Astrocyte of the cerebellum (primary cell): ENCODE results near the gene NPAS2.

Experiments used
- DNase-seq: peaks from one replicate; pipeline ENCODE4 v3.0.0-alpha.2; 2011; ENCODE audit warnings: low read depth
- H3K4me3 ChIP-seq: 2 replicates; pipeline ENCODE4 v1.5.1; 2011; ENCODE audit warnings: mild to moderate bottlenecking, low read depth, low read length, moderate library complexity
- in situ Hi-C: cut with HindIII; loops from 2 replicates; pipeline ENCODE4 v1.10.0; 2017; ENCODE audit warnings: low sequenced_read_pairs
- TF ChIP-seq, protein P1 (sequence below): IDR thresholded peaks from 2 replicates; pipeline ENCODE4 v1.5.1; 2012; ENCODE audit warnings: low read length, low read depth, moderate library complexity, mild to moderate bottlenecking; ENCODE audit errors: missing control alignments

Gene NPAS2

DNA sequence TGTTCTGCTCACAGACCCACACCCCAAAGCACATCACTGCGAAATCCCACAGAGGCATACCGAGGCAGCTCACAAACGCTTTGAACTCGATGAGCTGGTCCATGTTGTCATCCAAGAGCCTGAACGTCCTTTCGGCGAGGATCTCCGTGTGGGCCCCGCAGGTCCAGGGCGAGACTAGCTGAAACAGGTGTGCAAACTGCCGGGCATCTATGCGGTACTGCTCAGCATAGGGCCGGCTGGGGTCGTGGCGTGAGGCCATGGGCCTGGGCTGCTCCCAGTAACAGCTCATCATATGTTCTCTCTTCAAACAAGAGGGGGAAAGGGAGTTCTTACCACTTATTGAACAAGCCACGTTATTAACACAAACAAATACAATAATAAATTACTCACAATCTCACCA lies 202.3 kb downstream of the NPAS2 start:
- DNase-seq, result no peak
- in situ Hi-C loops, result no loop called here
- TF ChIP-seq, protein P1, sequence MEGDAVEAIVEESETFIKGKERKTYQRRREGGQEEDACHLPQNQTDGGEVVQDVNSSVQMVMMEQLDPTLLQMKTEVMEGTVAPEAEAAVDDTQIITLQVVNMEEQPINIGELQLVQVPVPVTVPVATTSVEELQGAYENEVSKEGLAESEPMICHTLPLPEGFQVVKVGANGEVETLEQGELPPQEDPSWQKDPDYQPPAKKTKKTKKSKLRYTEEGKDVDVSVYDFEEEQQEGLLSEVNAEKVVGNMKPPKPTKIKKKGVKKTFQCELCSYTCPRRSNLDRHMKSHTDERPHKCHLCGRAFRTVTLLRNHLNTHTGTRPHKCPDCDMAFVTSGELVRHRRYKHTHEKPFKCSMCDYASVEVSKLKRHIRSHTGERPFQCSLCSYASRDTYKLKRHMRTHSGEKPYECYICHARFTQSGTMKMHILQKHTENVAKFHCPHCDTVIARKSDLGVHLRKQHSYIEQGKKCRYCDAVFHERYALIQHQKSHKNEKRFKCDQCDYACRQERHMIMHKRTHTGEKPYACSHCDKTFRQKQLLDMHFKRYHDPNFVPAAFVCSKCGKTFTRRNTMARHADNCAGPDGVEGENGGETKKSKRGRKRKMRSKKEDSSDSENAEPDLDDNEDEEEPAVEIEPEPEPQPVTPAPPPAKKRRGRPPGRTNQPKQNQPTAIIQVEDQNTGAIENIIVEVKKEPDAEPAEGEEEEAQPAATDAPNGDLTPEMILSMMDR, result no peak
- no peak overlapping the region for H3K4me3 ChIP-seq

GRCh38 chr2:101023327-101024107 lies 203.6 kb downstream of the NPAS2 start:
- DNase-seq, result no peak
- TF ChIP-seq, protein P1, result no peak
- no peak overlapping the region for H3K4me3 ChIP-seq
- in situ Hi-C loops, result no loop called here

DNA sequence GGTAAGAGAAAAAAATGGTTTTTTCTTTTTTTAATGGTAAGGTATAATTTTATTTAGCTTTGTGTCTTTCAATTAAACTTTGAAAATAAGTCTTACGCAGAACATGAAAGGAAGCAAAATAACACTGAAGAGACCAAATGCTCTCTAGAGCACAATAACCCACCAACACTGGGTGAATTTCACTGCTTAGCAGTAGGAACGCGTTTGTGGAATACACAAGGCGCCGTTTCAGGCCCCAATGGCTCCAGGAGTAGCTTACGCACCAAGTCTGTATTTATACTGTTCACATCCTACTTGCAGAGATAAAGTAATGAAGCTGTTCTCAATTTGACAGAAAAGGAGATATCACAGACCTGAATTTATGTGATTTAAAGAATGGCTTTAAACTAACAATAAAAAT lies 205.6 kb downstream of the NPAS2 start:
- H3K4me3 ChIP-seq, result no peak overlapping the region
- DNase-seq, result no peak
- in situ Hi-C loops, result no loop called here
- TF ChIP-seq, protein P1, result no peak

DNA sequence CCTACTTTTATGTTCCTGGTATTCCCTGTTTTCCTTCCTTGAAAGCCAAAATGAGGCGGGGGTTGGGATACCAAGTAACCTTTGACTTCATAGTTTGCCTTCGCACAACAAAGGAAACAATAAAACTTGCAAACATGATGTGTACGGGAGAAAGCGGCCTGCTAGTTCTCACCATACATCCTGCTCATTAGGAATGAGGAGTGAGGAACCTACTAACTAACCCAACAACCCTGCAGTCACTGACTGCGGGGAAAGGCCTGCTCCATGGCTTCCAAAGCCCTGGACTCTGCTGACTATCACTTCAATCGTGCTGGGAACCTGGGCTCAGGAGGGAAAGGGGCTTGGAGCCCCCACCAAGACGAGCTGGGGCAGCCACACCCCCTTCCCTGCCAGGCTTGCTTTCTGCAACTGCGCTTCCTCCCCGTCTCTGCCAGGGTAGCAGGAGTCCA lies 206.3 kb downstream of the NPAS2 start:
- DNase-seq, result no peak
- TF ChIP-seq, protein P1, result no peak
- in situ Hi-C loops, result no loop called here
- no peak overlapping the region for H3K4me3 ChIP-seq

GRCh38 chr2:101026923-101027469 lies 207.1 kb downstream of the NPAS2 start:
- no peak for DNase-seq
- TF ChIP-seq, protein P1, result no peak
- no peak overlapping the region for H3K4me3 ChIP-seq
- in situ Hi-C loops, result no loop called here

GRCh38 chr2:101027852-101028251 lies 207.9 kb downstream of the NPAS2 start:
- in situ Hi-C loops, result no loop called here
- H3K4me3 ChIP-seq, result no peak overlapping the region
- TF ChIP-seq, protein P1, result no peak
- no peak for DNase-seq
